ENCODE data around the gene SMCO2. TPM values are rescaled to one million over a fixed set of nuclear protein-coding genes. Genes with fewer than 3 reads are reported as not detected.

SMCO2 gene
- total and polyA plus RNA-seq, 5 experiments from 2014 or later, result not detected

Other genes with a start within 250 kb of the SMCO2 start
- gene STK38L, start 202.4 kb upstream of the SMCO2 start, total RNA-seq, result 10 to 100 TPM; 19.8 to 23.6 TPM
- 10 to 100 TPM in 1 of 3 donors, 1 to 10 TPM in 2; 6.8 to 11.6 (median 7.2) TPM for gene STK38L, start 202.4 kb upstream of the SMCO2 start, polyA plus RNA-seq
- gene BMAL2, start 113.9 kb upstream of the SMCO2 start, total RNA-seq, result not detected
- gene BMAL2, start 113.9 kb upstream of the SMCO2 start, polyA plus RNA-seq, result not detected
- gene PPFIBP1, start 77.5 kb downstream of the SMCO2 start, total RNA-seq, result 1 to 10 TPM; 7.8 to 9.2 TPM
- 1 to 10 TPM; 3.8 to 4.1 (median 4.0) TPM for gene PPFIBP1, start 77.5 kb downstream of the SMCO2 start, polyA plus RNA-seq
- gene REP15, start 249.7 kb downstream of the SMCO2 start, total RNA-seq, result not detected
- not detected for gene REP15, start 249.7 kb downstream of the SMCO2 start, polyA plus RNA-seq